GM12878 (cell line): ENCODE results near the gene PHLDB1.

Experiments used
- CBX3 ChIP-seq: fragments of 200-600 bp; sonication (generic); IDR thresholded peaks from 2 replicates; pipeline ENCODE4 v1.6.1; 2016; ENCODE audit warnings: low read depth, borderline replicate concordance
- CEBPB ChIP-seq, 2 experiments: fragments of 150-350 bp in 1 of 2; IDR thresholded peaks; 2 replicates each; pipeline ENCODE4 v1.6.1; 2012 to 2014; ENCODE audit warnings: low read depth in 2 of 2, low read length in 2 of 2, borderline replicate concordance in 1 of 2, inconsistent platforms in 1 of 2
- EZH2 ChIP-seq: IDR thresholded peaks from 2 replicates; pipeline ENCODE4 v1.6.1; 2012; ENCODE audit warnings: low read depth, mild to moderate bottlenecking, control low read depth, inconsistent platforms, low read length, borderline replicate concordance; ENCODE audit not compliant: control insufficient read depth
- JUNB ChIP-seq: IDR thresholded peaks from 2 replicates; pipeline ENCODE4 v1.6.1; 2016; ENCODE audit warnings: antibody characterized with exemption, mild to moderate bottlenecking
- RAD21 ChIP-seq: IDR thresholded peaks from 2 replicates; pipeline ENCODE4 v1.6.1; 2011; ENCODE audit warnings: mild to moderate bottlenecking, low read depth, low read length, moderate library complexity; ENCODE audit not compliant: insufficient read depth
- RB1 ChIP-seq: fragments of 450-650 bp; formaldehyde crosslinking; IDR thresholded peaks from 2 replicates; pipeline ENCODE4 v1.6.1; 2017; ENCODE audit warnings: mild to moderate bottlenecking, borderline replicate concordance
- TARDBP ChIP-seq: IDR thresholded peaks from 2 replicates; pipeline ENCODE4 v1.6.1; 2016; ENCODE audit warnings: borderline replicate concordance
- YBX1 ChIP-seq: fragments of 450-650 bp; IDR thresholded peaks from 2 replicates; pipeline ENCODE4 v1.6.1; 2016; ENCODE audit warnings: antibody characterized with exemption
- YY1 ChIP-seq: IDR thresholded peaks from 2 replicates; pipeline ENCODE4 v1.6.1; 2011; ENCODE audit warnings: low read depth, mild to moderate bottlenecking, low read length
- TF ChIP-seq, protein P1 (sequence below): IDR thresholded peaks from 2 replicates; pipeline ENCODE4 v1.6.1; 2011; ENCODE audit warnings: borderline replicate concordance, low read depth, mild to moderate bottlenecking, moderate library complexity, low read length; ENCODE audit not compliant: insufficient read depth, poor library complexity, severe bottlenecking
- TF ChIP-seq, protein P2 (sequence below): fragments of 450-650 bp; IDR thresholded peaks from 2 replicates; pipeline ENCODE4 v1.6.1; 2017; ENCODE audit warnings: mild to moderate bottlenecking
- TF ChIP-seq, protein P3 (sequence below): IDR thresholded peaks from 2 replicates; pipeline ENCODE4 v1.6.1; 2012; ENCODE audit warnings: mild to moderate bottlenecking, low read depth, low read length
- TF ChIP-seq, protein P4 (sequence below), 3 experiments: IDR thresholded peaks in 2 of 3; conservative IDR thresholded peaks in 1 of 3; 2 replicates each; pipeline ENCODE4 v1.5.1; 2011; ENCODE audit warnings: low read depth in 3 of 3, low read length in 3 of 3, mild to moderate bottlenecking in 3 of 3, control low read depth in 2 of 3, moderate library complexity in 2 of 3, inconsistent platforms in 1 of 3, mixed read lengths in 1 of 3; ENCODE audit not compliant: control insufficient read depth in 2 of 3, insufficient read depth in 1 of 3; ENCODE audit errors: extremely low read depth in 1 of 3

DNA sequence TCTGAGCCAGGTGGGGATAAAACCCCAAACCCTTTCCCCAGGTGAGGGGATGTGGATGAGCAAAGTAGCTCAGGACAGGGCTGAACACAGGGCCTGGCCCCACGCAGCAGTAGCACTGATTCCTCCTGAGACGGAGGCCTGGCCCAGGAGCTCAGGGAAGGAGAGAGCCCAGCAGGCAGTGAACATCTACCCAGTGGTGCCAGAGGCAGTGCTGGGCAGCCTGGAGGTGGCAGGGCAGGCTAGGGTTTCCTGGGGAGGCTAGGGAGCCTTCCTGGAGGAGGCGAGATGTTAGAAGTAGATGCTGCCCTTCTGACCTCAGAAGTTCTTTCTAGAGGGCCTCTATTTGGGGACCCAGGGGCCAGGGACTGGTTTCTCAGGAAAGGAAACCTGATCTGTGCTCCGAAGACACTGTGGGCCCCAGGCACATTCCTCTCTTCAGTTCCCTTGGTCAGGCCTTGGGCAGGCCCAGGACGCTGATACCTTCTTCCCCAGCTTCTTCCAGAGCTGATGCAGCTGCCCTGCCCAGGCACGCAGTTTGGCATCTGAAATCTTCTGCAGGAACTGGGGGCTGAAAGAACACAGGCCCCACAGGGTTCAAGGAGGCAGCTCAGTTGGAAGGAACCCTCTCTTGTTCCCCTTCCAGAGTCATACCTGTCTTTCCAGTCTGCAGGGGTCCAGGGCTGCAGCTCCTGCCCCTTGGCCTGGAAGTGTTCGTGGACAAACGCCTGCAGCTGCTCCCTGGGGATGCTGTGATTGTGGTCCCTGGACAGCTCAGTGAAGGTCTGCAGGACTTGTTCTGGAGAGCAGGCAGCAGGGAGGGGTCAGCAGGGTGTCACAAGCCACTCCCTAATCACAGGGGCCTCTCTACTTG, 55.2 kb downstream of the PHLDB1 start:
- no peak for TF ChIP-seq YBX1
- TF ChIP-seq, protein P1, sequence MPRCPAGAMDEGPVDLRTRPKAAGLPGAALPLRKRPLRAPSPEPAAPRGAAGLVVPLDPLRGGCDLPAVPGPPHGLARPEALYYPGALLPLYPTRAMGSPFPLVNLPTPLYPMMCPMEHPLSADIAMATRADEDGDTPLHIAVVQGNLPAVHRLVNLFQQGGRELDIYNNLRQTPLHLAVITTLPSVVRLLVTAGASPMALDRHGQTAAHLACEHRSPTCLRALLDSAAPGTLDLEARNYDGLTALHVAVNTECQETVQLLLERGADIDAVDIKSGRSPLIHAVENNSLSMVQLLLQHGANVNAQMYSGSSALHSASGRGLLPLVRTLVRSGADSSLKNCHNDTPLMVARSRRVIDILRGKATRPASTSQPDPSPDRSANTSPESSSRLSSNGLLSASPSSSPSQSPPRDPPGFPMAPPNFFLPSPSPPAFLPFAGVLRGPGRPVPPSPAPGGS = no peak
- no peak for TF ChIP-seq YY1
- TF ChIP-seq RAD21 = no peak
- TF ChIP-seq CBX3 = no peak
- TF ChIP-seq RB1 = no peak
- TF ChIP-seq, protein P2, sequence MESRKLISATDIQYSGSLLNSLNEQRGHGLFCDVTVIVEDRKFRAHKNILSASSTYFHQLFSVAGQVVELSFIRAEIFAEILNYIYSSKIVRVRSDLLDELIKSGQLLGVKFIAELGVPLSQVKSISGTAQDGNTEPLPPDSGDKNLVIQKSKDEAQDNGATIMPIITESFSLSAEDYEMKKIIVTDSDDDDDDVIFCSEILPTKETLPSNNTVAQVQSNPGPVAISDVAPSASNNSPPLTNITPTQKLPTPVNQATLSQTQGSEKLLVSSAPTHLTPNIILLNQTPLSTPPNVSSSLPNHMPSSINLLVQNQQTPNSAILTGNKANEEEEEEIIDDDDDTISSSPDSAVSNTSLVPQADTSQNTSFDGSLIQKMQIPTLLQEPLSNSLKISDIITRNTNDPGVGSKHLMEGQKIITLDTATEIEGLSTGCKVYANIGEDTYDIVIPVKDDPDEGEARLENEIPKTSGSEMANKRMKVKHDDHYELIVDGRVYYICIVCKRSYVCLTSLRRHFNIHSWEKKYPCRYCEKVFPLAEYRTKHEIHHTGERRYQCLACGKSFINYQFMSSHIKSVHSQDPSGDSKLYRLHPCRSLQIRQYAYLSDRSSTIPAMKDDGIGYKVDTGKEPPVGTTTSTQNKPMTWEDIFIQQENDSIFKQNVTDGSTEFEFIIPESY = no peak
- TF ChIP-seq, protein P3, sequence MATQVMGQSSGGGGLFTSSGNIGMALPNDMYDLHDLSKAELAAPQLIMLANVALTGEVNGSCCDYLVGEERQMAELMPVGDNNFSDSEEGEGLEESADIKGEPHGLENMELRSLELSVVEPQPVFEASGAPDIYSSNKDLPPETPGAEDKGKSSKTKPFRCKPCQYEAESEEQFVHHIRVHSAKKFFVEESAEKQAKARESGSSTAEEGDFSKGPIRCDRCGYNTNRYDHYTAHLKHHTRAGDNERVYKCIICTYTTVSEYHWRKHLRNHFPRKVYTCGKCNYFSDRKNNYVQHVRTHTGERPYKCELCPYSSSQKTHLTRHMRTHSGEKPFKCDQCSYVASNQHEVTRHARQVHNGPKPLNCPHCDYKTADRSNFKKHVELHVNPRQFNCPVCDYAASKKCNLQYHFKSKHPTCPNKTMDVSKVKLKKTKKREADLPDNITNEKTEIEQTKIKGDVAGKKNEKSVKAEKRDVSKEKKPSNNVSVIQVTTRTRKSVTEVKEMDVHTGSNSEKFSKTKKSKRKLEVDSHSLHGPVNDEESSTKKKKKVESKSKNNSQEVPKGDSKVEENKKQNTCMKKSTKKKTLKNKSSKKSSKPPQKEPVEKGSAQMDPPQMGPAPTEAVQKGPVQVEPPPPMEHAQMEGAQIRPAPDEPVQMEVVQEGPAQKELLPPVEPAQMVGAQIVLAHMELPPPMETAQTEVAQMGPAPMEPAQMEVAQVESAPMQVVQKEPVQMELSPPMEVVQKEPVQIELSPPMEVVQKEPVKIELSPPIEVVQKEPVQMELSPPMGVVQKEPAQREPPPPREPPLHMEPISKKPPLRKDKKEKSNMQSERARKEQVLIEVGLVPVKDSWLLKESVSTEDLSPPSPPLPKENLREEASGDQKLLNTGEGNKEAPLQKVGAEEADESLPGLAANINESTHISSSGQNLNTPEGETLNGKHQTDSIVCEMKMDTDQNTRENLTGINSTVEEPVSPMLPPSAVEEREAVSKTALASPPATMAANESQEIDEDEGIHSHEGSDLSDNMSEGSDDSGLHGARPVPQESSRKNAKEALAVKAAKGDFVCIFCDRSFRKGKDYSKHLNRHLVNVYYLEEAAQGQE = no peak
- TF ChIP-seq TARDBP = no peak
- no peak for TF ChIP-seq CEBPB (IDR thresholded peaks at IDR 0.05; ENCODE audit: borderline replicate concordance in 1 of 2, low read depth in 2 of 2, low read length in 2 of 2)
- TF ChIP-seq, protein P4, sequence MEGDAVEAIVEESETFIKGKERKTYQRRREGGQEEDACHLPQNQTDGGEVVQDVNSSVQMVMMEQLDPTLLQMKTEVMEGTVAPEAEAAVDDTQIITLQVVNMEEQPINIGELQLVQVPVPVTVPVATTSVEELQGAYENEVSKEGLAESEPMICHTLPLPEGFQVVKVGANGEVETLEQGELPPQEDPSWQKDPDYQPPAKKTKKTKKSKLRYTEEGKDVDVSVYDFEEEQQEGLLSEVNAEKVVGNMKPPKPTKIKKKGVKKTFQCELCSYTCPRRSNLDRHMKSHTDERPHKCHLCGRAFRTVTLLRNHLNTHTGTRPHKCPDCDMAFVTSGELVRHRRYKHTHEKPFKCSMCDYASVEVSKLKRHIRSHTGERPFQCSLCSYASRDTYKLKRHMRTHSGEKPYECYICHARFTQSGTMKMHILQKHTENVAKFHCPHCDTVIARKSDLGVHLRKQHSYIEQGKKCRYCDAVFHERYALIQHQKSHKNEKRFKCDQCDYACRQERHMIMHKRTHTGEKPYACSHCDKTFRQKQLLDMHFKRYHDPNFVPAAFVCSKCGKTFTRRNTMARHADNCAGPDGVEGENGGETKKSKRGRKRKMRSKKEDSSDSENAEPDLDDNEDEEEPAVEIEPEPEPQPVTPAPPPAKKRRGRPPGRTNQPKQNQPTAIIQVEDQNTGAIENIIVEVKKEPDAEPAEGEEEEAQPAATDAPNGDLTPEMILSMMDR (IDR thresholded peaks at IDR 0.05 in 2 of 3, conservative IDR thresholded peaks at IDR 0.05 in 1 of 3; ENCODE audit: control insufficient read depth in 2 of 3, extremely low read depth in 1 of 3, insufficient read depth in 1 of 3, low read depth in 3 of 3, low read length in 3 of 3) = no peak
- no peak for TF ChIP-seq JUNB
- no peak for TF ChIP-seq EZH2
